Natural killer cell (primary cell): ENCODE data around the gene TCP11. TPM values are rescaled to one million over a fixed set of nuclear protein-coding genes. Genes with fewer than 3 reads are reported as not detected.

Experiments used
- ATAC-seq, 3 donors: fragments of 150-1000 bp in 2 of 3; fragments of 200-7000 bp in 1 of 3; cut with Tn5 transposase; 1 replicate in 1 of 3; 2 replicates in 2 of 3; pipeline ENCODE4 v1.10.0; 2021; ENCODE audit warnings: mild to moderate bottlenecking in 2 of 3, moderate library complexity in 2 of 3
- DNase-seq, 2 donors: peaks; one replicate each; pipeline versions ENCODE4 v3.0.0 to v3.0.0-alpha.2; 2013 to 2021; ENCODE audit warnings: mixed read lengths in 1 of 2
- H3K27ac ChIP-seq: one replicate; pipeline ENCODE4 v1.5.1; 2013; ENCODE audit warnings: mild to moderate bottlenecking, low read length
- H3K27me3 ChIP-seq: one replicate; pipeline ENCODE4 v1.6.1; 2013; ENCODE audit warnings: low read length; ENCODE audit not compliant: control insufficient read depth, insufficient read depth
- H3K36me3 ChIP-seq: one replicate; pipeline ENCODE4 v1.6.1; 2013; ENCODE audit warnings: low read length; ENCODE audit not compliant: control insufficient read depth, insufficient read depth
- H3K4me1 ChIP-seq: one replicate; pipeline ENCODE4 v1.6.1; 2013; ENCODE audit warnings: low read length; ENCODE audit not compliant: control insufficient read depth, insufficient read depth
- H3K4me3 ChIP-seq: one replicate; pipeline ENCODE4 v1.5.1; 2013; ENCODE audit warnings: low read length
- H3K9me3 ChIP-seq: one replicate; pipeline ENCODE4 v1.6.1; 2013; ENCODE audit warnings: low read length; ENCODE audit not compliant: control insufficient read depth, insufficient read depth
- H3K27ac Mint-ChIP-seq, 2 donors: one replicate each; pipeline ENCODE4 v1.8.0; 2022; ENCODE audit warnings: mild to moderate bottlenecking in 2 of 2, mixed read lengths in 2 of 2, moderate library complexity in 1 of 2
- H3K27me3 Mint-ChIP-seq, 2 donors: one replicate each; pipeline ENCODE4 v1.8.0; 2022; ENCODE audit warnings: low read depth in 2 of 2, mixed read lengths in 2 of 2
- H3K36me3 Mint-ChIP-seq: one replicate; pipeline ENCODE4 v1.8.0; 2022; ENCODE audit warnings: mixed read lengths
- H3K4me1 Mint-ChIP-seq, 2 donors: one replicate each; pipeline ENCODE4 v1.8.0; 2022; ENCODE audit warnings: mixed read lengths in 2 of 2
- H3K4me3 Mint-ChIP-seq: one replicate; pipeline ENCODE4 v1.8.0; 2022; ENCODE audit warnings: mild to moderate bottlenecking, moderate library complexity, mixed read lengths
- H3K9me3 Mint-ChIP-seq, 2 donors: one replicate each; pipeline ENCODE4 v1.8.0; 2022; ENCODE audit warnings: mixed read lengths in 2 of 2
- CTCF ChIP-seq: fragments of 200-600 bp; IDR thresholded peaks from one replicate; pipeline ENCODE4 v1.8.0; 2022; ENCODE audit warnings: antibody characterized with exemption
- WGBS: methylation state at CpG from one replicate; pipeline ENCODE4 v1.1.7; 2013; ENCODE audit warnings: missing lambda C conversion rate; ENCODE audit not compliant: insufficient coverage; 5-methylcytosine and 5-hydroxymethylcytosine counted together
- intact Hi-C: fragments of 100-400 bp; cut with micrococcal nuclease; formaldehyde crosslinking; loops from one replicate; pipeline ENCODE4 v1.14.2; 2022
- total RNA-seq, 4 donors: library from RNA; stranded (reverse); fragments of 120-200 nt in 1 of 4; gene quantifications; one replicate each; pipeline versions ENCODE4 v1.2.3 to v1.2.4, GENCODE V29; 2013 to 2022

The TCP11 gene
- total RNA-seq, 3 donors from 2014 or later (not counting 1 experiment from before 2014, with no cell fraction given) = not detected

- no peaks in the 10 kb centered on the region for H3K9me3 Mint-ChIP-seq
- H3K36me3 Mint-ChIP-seq = no peaks in the 10 kb centered on the region
- H3K27me3 Mint-ChIP-seq = peaks cover 17% of the 10 kb centered on the region in 2 donors
- Histone ChIP-seq H3K4me1 (no peaks in the 10 kb centered on the region), H3K9me3 (no peaks in the 10 kb centered on the region), H3K4me3 (no peak overlapping the region), H3K27me3 (no peaks in the 10 kb centered on the region), H3K27ac (no peak overlapping the region), H3K36me3 (no peaks in the 10 kb centered on the region)
- no peaks in the 10 kb centered on the region for H3K4me1 Mint-ChIP-seq
- TF ChIP-seq CTCF = no peak
- H3K4me3 Mint-ChIP-seq = no peak overlapping the region
- DNase-seq (no peak), ATAC-seq (no peak)
- H3K27ac Mint-ChIP-seq = no peak overlapping the region
- WGBS = 66% methylated on average over 2 of the region's 2 CpGs
- intact Hi-C loops = no loop called here
These were observed 36.5 kb upstream of the TCP11 start for GRCh38 chr6:35177596-35177995.

GRCh38 chr6:35177157-35177556 lies 36.0 kb upstream of the TCP11 start:
- Mint-ChIP-seq H3K36me3 (no peaks in the 10 kb centered on the region), H3K4me1 (no peaks in the 10 kb centered on the region), H3K27me3 (peaks cover 17% of the 10 kb centered on the region in 2 donors), H3K9me3 (no peaks in the 10 kb centered on the region), H3K4me3 (no peak overlapping the region), H3K27ac (no peak overlapping the region)
- Histone ChIP-seq H3K36me3 (no peaks in the 10 kb centered on the region), H3K27ac (no peak overlapping the region), H3K27me3 (no peaks in the 10 kb centered on the region), H3K9me3 (no peaks in the 10 kb centered on the region), H3K4me1 (no peaks in the 10 kb centered on the region), H3K4me3 (no peak overlapping the region)
- ATAC-seq (no peak), DNase-seq (no peak)
- no peak for TF ChIP-seq CTCF
- intact Hi-C loops = no loop called here
- WGBS = 83% methylated on average over 3 of the region's 3 CpGs

GRCh38 chr6:35176301-35177024 lies 35.3 kb upstream of the TCP11 start:
- Mint-ChIP-seq H3K4me1 (no peaks in the 10 kb centered on the region), H3K9me3 (no peaks in the 10 kb centered on the region), H3K36me3 (no peaks in the 10 kb centered on the region), H3K4me3 (no peak overlapping the region), H3K27ac (no peak overlapping the region), H3K27me3 (peaks cover 17% of the 10 kb centered on the region in 2 donors)
- intact Hi-C loops = no loop called here
- DNase-seq (no peak), ATAC-seq (no peak)
- Histone ChIP-seq H3K27me3 (no peaks in the 10 kb centered on the region), H3K4me3 (no peak overlapping the region), H3K27ac (no peak overlapping the region), H3K4me1 (no peaks in the 10 kb centered on the region), H3K36me3 (no peaks in the 10 kb centered on the region), H3K9me3 (no peaks in the 10 kb centered on the region)
- WGBS = 54% methylated on average over 3 of the region's 3 CpGs
- no peak for TF ChIP-seq CTCF

GRCh38 chr6:35174501-35174900 lies 33.4 kb upstream of the TCP11 start:
- no peak overlapping the region for H3K4me3 Mint-ChIP-seq
- Histone ChIP-seq H3K4me3 (no peak overlapping the region), H3K27ac (no peak overlapping the region), H3K4me1 (no peaks in the 10 kb centered on the region), H3K27me3 (no peaks in the 10 kb centered on the region), H3K36me3 (no peaks in the 10 kb centered on the region), H3K9me3 (no peaks in the 10 kb centered on the region)
- intact Hi-C loops = no loop called here
- H3K9me3 Mint-ChIP-seq = peaks cover 2% of the 10 kb centered on the region in 2 donors
- DNase-seq = no peak
- TF ChIP-seq CTCF = no peak
- no peak overlapping the region for H3K27ac Mint-ChIP-seq
- WGBS = no CpG with 5 or more reads among the region's 4 CpGs
- H3K27me3 Mint-ChIP-seq = peaks cover 17% of the 10 kb centered on the region in 2 donors
- H3K4me1 Mint-ChIP-seq = peaks cover under 1 to 9% of the 10 kb centered on the region in 2 donors
- ATAC-seq = no peak
- no peaks in the 10 kb centered on the region for H3K36me3 Mint-ChIP-seq
